ENCODE data around the gene CLMP.

DNA sequence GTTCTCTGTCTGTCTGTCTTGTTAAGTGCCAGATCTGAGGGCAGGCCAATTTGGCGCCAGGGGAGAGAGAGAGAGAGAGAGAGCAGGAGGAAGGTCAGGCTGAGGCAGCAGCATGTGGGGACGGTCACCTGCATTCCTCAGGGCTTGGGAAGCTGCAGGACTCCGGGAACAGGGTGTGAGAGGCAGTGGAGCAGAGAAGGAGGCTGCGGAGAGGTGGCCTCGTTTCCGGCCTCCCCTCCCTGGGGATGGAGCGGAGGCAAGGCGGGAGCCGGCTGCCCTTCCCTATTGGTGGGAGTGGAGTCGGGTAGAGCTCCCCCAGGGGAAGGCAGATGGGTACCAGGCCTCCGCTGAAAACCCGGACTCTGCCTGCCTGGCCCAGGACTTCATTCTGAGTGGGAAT lies 9.7 kb downstream of the CLMP start:
- TF ChIP-seq, protein P1, sequence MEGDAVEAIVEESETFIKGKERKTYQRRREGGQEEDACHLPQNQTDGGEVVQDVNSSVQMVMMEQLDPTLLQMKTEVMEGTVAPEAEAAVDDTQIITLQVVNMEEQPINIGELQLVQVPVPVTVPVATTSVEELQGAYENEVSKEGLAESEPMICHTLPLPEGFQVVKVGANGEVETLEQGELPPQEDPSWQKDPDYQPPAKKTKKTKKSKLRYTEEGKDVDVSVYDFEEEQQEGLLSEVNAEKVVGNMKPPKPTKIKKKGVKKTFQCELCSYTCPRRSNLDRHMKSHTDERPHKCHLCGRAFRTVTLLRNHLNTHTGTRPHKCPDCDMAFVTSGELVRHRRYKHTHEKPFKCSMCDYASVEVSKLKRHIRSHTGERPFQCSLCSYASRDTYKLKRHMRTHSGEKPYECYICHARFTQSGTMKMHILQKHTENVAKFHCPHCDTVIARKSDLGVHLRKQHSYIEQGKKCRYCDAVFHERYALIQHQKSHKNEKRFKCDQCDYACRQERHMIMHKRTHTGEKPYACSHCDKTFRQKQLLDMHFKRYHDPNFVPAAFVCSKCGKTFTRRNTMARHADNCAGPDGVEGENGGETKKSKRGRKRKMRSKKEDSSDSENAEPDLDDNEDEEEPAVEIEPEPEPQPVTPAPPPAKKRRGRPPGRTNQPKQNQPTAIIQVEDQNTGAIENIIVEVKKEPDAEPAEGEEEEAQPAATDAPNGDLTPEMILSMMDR (IDR thresholded peaks at IDR 0.05), result no peak
- TF ChIP-seq POLR2A (IDR thresholded peaks at IDR 0.05), result no peak

Measured in body of pancreas (tissue), 4 donors.